IMR-90 (cell line): ENCODE data around the gene CXCR6.

Experiments
- CEBPB ChIP-seq: IDR thresholded peaks from 2 replicates; pipeline ENCODE4 v1.6.1; 2012; ENCODE audit warnings: low read depth, low read length, improper control_type of control experiment
- CTCF ChIP-seq: conservative IDR thresholded peaks from 2 replicates; pipeline ENCODE4 v1.5.1; 2012; ENCODE audit warnings: mild to moderate bottlenecking, low read depth, low read length, improper control_type of control experiment
- ELK1 ChIP-seq: fragments of 150-350 bp; IDR thresholded peaks from 2 replicates; pipeline ENCODE4 v1.6.1; 2016; ENCODE audit warnings: low read depth, mild to moderate bottlenecking, low read length, moderate library complexity, borderline replicate concordance
- MAZ ChIP-seq: IDR thresholded peaks from 2 replicates; pipeline ENCODE4 v1.6.1; 2012; ENCODE audit warnings: low read depth, mild to moderate bottlenecking, low read length, improper control_type of control experiment, moderate library complexity, borderline replicate concordance
- MXI1 ChIP-seq: IDR thresholded peaks from 2 replicates; pipeline ENCODE4 v1.6.1; 2012; ENCODE audit warnings: low read depth, mild to moderate bottlenecking, low read length, moderate library complexity, borderline replicate concordance
- POLR2A ChIP-seq: IDR thresholded peaks from 2 replicates; pipeline ENCODE4 v1.6.1; 2012; ENCODE audit warnings: mild to moderate bottlenecking, low read depth, low read length
- RAD21 ChIP-seq: IDR thresholded peaks from 2 replicates; pipeline ENCODE4 v1.6.1; 2012; ENCODE audit warnings: low read length, improper control_type of control experiment
- RCOR1 ChIP-seq: IDR thresholded peaks from 2 replicates; pipeline ENCODE4 v1.6.1; 2012; ENCODE audit warnings: mild to moderate bottlenecking, low read length, improper control_type of control experiment; ENCODE audit not compliant: insufficient replicate concordance
- SMC3 ChIP-seq: fragments of 150-350 bp; IDR thresholded peaks from 2 replicates; pipeline ENCODE4 v1.6.1; 2016; ENCODE audit warnings: low read depth, mild to moderate bottlenecking, antibody characterized with exemption, low read length, moderate library complexity
- USF2 ChIP-seq: fragments of 150-350 bp; IDR thresholded peaks from 2 replicates; pipeline ENCODE4 v1.6.1; 2017; ENCODE audit warnings: mild to moderate bottlenecking, antibody characterized with exemption, low read length, low read depth

GRCh38 chr3:45911511-45912226, 31.6 kb upstream of the CXCR6 start:
- no peak for TF ChIP-seq CTCF
- TF ChIP-seq POLR2A: no peak
- TF ChIP-seq MXI1: no peak
- TF ChIP-seq SMC3: no peak
- TF ChIP-seq MAZ: no peak
- TF ChIP-seq RAD21: no peak
- TF ChIP-seq RCOR1: no peak
- no peak for TF ChIP-seq ELK1
- no peak for TF ChIP-seq CEBPB
- TF ChIP-seq USF2: no peak
